Muscle layer of colon (tissue), 2 donors: Measurements from ENCODE around the gene DCTN4.
"Not testable (repeated sequence)": the region's sequence is repeated elsewhere in the genome, so short reads cannot be mapped to it uniquely, and the experiment has no call there.

ENCODE experiments used
- H3K27ac ChIP-seq: one replicate; pipeline ENCODE4 v1.7.0; 2013; ENCODE audit warnings: low read depth, mild to moderate bottlenecking, low read length, moderate library complexity
- H3K27me3 ChIP-seq, 2 donors: one replicate each; pipeline ENCODE4 v1.7.0; 2013; ENCODE audit warnings: low read length in 2 of 2, mild to moderate bottlenecking in 2 of 2; ENCODE audit not compliant: insufficient read depth in 2 of 2, control insufficient read depth in 1 of 2
- H3K36me3 ChIP-seq: one replicate; pipeline ENCODE4 v1.7.0; 2013; ENCODE audit warnings: mild to moderate bottlenecking, low read length; ENCODE audit not compliant: insufficient read depth
- H3K4me1 ChIP-seq: one replicate; pipeline ENCODE4 v1.7.0; 2013; ENCODE audit warnings: mild to moderate bottlenecking, low read length; ENCODE audit not compliant: insufficient read depth
- H3K4me3 ChIP-seq, 2 donors: one replicate each; pipeline ENCODE4 v1.7.0; 2013; ENCODE audit warnings: low read length in 2 of 2, low read depth in 1 of 2, mild to moderate bottlenecking in 1 of 2, moderate library complexity in 1 of 2
- H3K9ac ChIP-seq: one replicate; pipeline ENCODE4 v1.7.0; 2013; ENCODE audit warnings: low read length
- H3K9me3 ChIP-seq: one replicate; pipeline ENCODE4 v1.7.0; 2013; ENCODE audit warnings: mild to moderate bottlenecking, low read length
- donor health status: abdominal sarcoma.
- donor health status: Adenocarcinoma of cecum.

DCTN4 gene

GRCh38 chr5:150757087-150757649, 1.6 kb downstream of the DCTN4 start:
- H3K9me3 ChIP-seq, result no peaks in the 10 kb centered on the region
- peaks cover 23% of the 10 kb centered on the region for H3K4me1 ChIP-seq
- no peak overlapping the region for H3K9ac ChIP-seq
- no peaks in the 10 kb centered on the region for H3K27me3 ChIP-seq
- no peak overlapping the region for H3K4me3 ChIP-seq
- no peak overlapping the region for H3K27ac ChIP-seq
- H3K36me3 ChIP-seq, result peaks cover 42% of the 10 kb centered on the region

- Histone ChIP-seq H3K9ac (no peak overlapping the region), H3K27ac (no peak overlapping the region), H3K27me3 (no peaks in the 10 kb centered on the region), H3K36me3 (peaks cover 57% of the 10 kb centered on the region), H3K4me3 (no peak overlapping the region), H3K9me3 (no peaks in the 10 kb centered on the region), H3K4me1 (peaks cover 31% of the 10 kb centered on the region)
Measured at GRCh38 chr5:150753863-150754262, 5.0 kb downstream of the DCTN4 start.

- Histone ChIP-seq H3K36me3 (peaks cover 57% of the 10 kb centered on the region), H3K27me3 (no peaks in the 10 kb centered on the region), H3K4me3 (no peak overlapping the region), H3K4me1 (peaks cover 31% of the 10 kb centered on the region), H3K9me3 (no peaks in the 10 kb centered on the region), H3K27ac (no peak overlapping the region), H3K9ac (no peak overlapping the region)
Measured at GRCh38 chr5:150753463-150753862, 5.4 kb downstream of the DCTN4 start.

- Histone ChIP-seq H3K27ac (no peak overlapping the region), H3K27me3 (no peaks in the 10 kb centered on the region), H3K9ac (no peak overlapping the region), H3K9me3 (no peaks in the 10 kb centered on the region), H3K36me3 (peaks cover 55% of the 10 kb centered on the region), H3K4me1 (peaks cover 26% of the 10 kb centered on the region), H3K4me3 (no peak overlapping the region)
Measured at GRCh38 chr5:150751096-150751891, 7.5 kb downstream of the DCTN4 start.

GRCh38 chr5:150750469-150750868, 8.3 kb downstream of the DCTN4 start:
- no peaks in the 10 kb centered on the region for H3K9me3 ChIP-seq
- peaks cover 26% of the 10 kb centered on the region for H3K4me1 ChIP-seq
- no peaks in the 10 kb centered on the region for H3K27me3 ChIP-seq
- H3K27ac ChIP-seq, result no peak overlapping the region
- no peak overlapping the region for H3K9ac ChIP-seq
- H3K4me3 ChIP-seq, result no peak overlapping the region
- H3K36me3 ChIP-seq, result peaks cover 47% of the 10 kb centered on the region

- H3K9ac ChIP-seq, H3K27me3 ChIP-seq, H3K4me3 ChIP-seq, H3K4me1 ChIP-seq, H3K36me3 ChIP-seq, H3K27ac ChIP-seq, H3K9me3 ChIP-seq: not testable (repeated sequence)
Measured at GRCh38 chr5:150743142-150743488, 15.7 kb downstream of the DCTN4 start.

GRCh38 chr5:150742455-150743141, 16.2 kb downstream of the DCTN4 start:
- not testable (repeated sequence) for H3K9ac ChIP-seq, H3K27me3 ChIP-seq, H3K27ac ChIP-seq, H3K9me3 ChIP-seq, H3K4me1 ChIP-seq, H3K36me3 ChIP-seq, H3K4me3 ChIP-seq

- Histone ChIP-seq H3K9me3 (no peaks in the 10 kb centered on the region), H3K36me3 (peaks cover 3% of the 10 kb centered on the region), H3K4me1 (peaks cover 6% of the 10 kb centered on the region), H3K4me3 (no peak overlapping the region), H3K9ac (no peak overlapping the region), H3K27me3 (no peaks in the 10 kb centered on the region), H3K27ac (no peak overlapping the region)
Measured at GRCh38 chr5:150740992-150741391, 17.8 kb downstream of the DCTN4 start.

GRCh38 chr5:150738862-150739261, 20.0 kb downstream of the DCTN4 start:
- Histone ChIP-seq H3K4me1 (peaks cover 6% of the 10 kb centered on the region), H3K9me3 (no peaks in the 10 kb centered on the region), H3K4me3 (no peak overlapping the region), H3K27me3 (no peaks in the 10 kb centered on the region), H3K9ac (no peak overlapping the region), H3K36me3 (peaks cover 9% of the 10 kb centered on the region), H3K27ac (no peak overlapping the region)

GRCh38 chr5:150734579-150735384, 24.0 kb downstream of the DCTN4 start:
- H3K4me3 ChIP-seq, result no peak overlapping the region
- peaks cover 37% of the 10 kb centered on the region for H3K36me3 ChIP-seq
- H3K9me3 ChIP-seq, result no peaks in the 10 kb centered on the region
- no peaks in the 10 kb centered on the region for H3K27me3 ChIP-seq
- H3K4me1 ChIP-seq, result peaks cover 6% of the 10 kb centered on the region
- no peak overlapping the region for H3K9ac ChIP-seq
- no peak overlapping the region for H3K27ac ChIP-seq

GRCh38 chr5:150731669-150732242, 27.1 kb downstream of the DCTN4 start:
- Histone ChIP-seq H3K9me3 (no peaks in the 10 kb centered on the region), H3K36me3 (peaks cover 48% of the 10 kb centered on the region), H3K27me3 (no peaks in the 10 kb centered on the region), H3K4me1 (no peaks in the 10 kb centered on the region), H3K27ac (no peak overlapping the region), H3K4me3 (no peak overlapping the region), H3K9ac (no peak overlapping the region)
